Liver (tissue), 3 donors: ENCODE measurements around the gene RSAD2.

Experiments
- CTCF ChIP-seq: fragments of 150-350 bp; IDR thresholded peaks from 2 replicates; pipeline ENCODE4 v1.5.1; 2017; ENCODE audit warnings: improper control_type of control experiment, low read depth, low read length; ENCODE audit not compliant: missing input control
- FOXA1 ChIP-seq: IDR thresholded peaks from 2 replicates; pipeline ENCODE4 v1.6.1; 2016; ENCODE audit warnings: antibody characterized with exemption
- GABPA ChIP-seq, 2 donors: IDR thresholded peaks in 1 of 2; conservative IDR thresholded peaks in 1 of 2; 2 replicates each; pipeline ENCODE4 v1.6.1; 2016; ENCODE audit warnings: antibody characterized with exemption in 2 of 2, mild to moderate bottlenecking in 1 of 2, moderate library complexity in 1 of 2
- HNF4A ChIP-seq, 2 donors: conservative IDR thresholded peaks; 2 replicates each; pipeline ENCODE4 v1.6.1; 2016; ENCODE audit warnings: antibody characterized with exemption in 2 of 2, mild to moderate bottlenecking in 2 of 2
- HNF4G ChIP-seq: IDR thresholded peaks from 2 replicates; pipeline ENCODE4 v1.6.1; 2016; ENCODE audit warnings: antibody characterized with exemption
- JUND ChIP-seq, 2 donors: IDR thresholded peaks; 2 replicates each; pipeline ENCODE4 v1.6.1; 2016; ENCODE audit warnings: antibody characterized with exemption in 2 of 2
- MAX ChIP-seq: IDR thresholded peaks from 2 replicates; pipeline ENCODE4 v1.6.1; 2016; ENCODE audit warnings: antibody characterized with exemption
- RAD21 ChIP-seq, 2 donors: IDR thresholded peaks; 2 replicates each; pipeline ENCODE4 v1.6.1; 2016; ENCODE audit warnings: antibody characterized with exemption in 2 of 2, mild to moderate bottlenecking in 2 of 2
- REST ChIP-seq: IDR thresholded peaks from 2 replicates; pipeline ENCODE4 v1.6.1; 2016; ENCODE audit warnings: antibody characterized with exemption, mild to moderate bottlenecking
- SP1 ChIP-seq: IDR thresholded peaks from 2 replicates; pipeline ENCODE4 v1.6.1; 2018; ENCODE audit warnings: antibody characterized with exemption, mild to moderate bottlenecking
- TAF1 ChIP-seq: conservative IDR thresholded peaks from 2 replicates; pipeline ENCODE4 v1.6.1; 2016; ENCODE audit warnings: antibody characterized with exemption, mild to moderate bottlenecking
- YY1 ChIP-seq: IDR thresholded peaks from 2 replicates; pipeline ENCODE4 v1.6.1; 2016; ENCODE audit warnings: antibody characterized with exemption, mild to moderate bottlenecking
- ZBTB33 ChIP-seq: IDR thresholded peaks from 2 replicates; pipeline ENCODE4 v1.6.1; 2016; ENCODE audit warnings: antibody characterized with exemption
- donor health status: healthy.
- donor health status: healthy.

GRCh38 chr2:6914828-6915227, 37.3 kb downstream of the RSAD2 start:
- TF ChIP-seq CTCF = no peak
- TF ChIP-seq REST = no peak
- no peak for TF ChIP-seq MAX
- no peak for TF ChIP-seq RAD21 (IDR thresholded peaks at IDR 0.05)
- TF ChIP-seq YY1 = no peak
- TF ChIP-seq GABPA (IDR thresholded peaks at IDR 0.05 in 1 of 2, conservative IDR thresholded peaks at IDR 0.05 in 1 of 2) = no peak
- no peak for TF ChIP-seq SP1
- no peak for TF ChIP-seq HNF4A (conservative IDR thresholded peaks at IDR 0.05)
- no peak for TF ChIP-seq FOXA1
- no peak for TF ChIP-seq HNF4G
- TF ChIP-seq ZBTB33 = no peak
- TF ChIP-seq JUND (IDR thresholded peaks at IDR 0.05) = no peak
- TF ChIP-seq TAF1 = no peak
